B cell (primary cell): ENCODE data around the gene ARFGEF2. TPM values are rescaled to one million over a fixed set of nuclear protein-coding genes. Genes with fewer than 3 reads are reported as not detected.

ENCODE experiments used
- ATAC-seq: fragments of 200-7000 bp; cut with Tn5 transposase; one replicate; pipeline ENCODE4 v1.10.0; 2021; ENCODE audit warnings: low read depth, mild to moderate bottlenecking, moderate number of reproducible peaks, moderate library complexity
- CTCF ChIA-PET: fragments of 350-600 bp; sonication (Branson Sonifier 250); formaldehyde crosslinking; loops from one replicate; lab custom pipeline; 2021; ENCODE audit warnings: antibody characterized with exemption, inconsistent platforms; lab: Charles Lee
- POLR2A ChIA-PET: fragments of 350-600 bp; sonication (Branson Sonifier 250); formaldehyde crosslinking; loops from one replicate; lab custom pipeline; 2021; ENCODE audit warnings: antibody characterized with exemption; lab: Charles Lee
- DNase-seq: peaks from one replicate; pipeline ENCODE4 v3.0.0; 2013
- H2AFZ ChIP-seq: 2 replicates; pipeline ENCODE4 v1.6.1; 2012; ENCODE audit warnings: mild to moderate bottlenecking, low read depth, low read length; ENCODE audit not compliant: insufficient read depth, poor library complexity, severe bottlenecking
- H3K27ac ChIP-seq, 2 donors: 1 replicate in 1 of 2; 2 replicates in 1 of 2; pipeline ENCODE4 v1.5.1; 2012 to 2013; ENCODE audit warnings: low read length in 2 of 2, mild to moderate bottlenecking in 2 of 2, moderate library complexity in 1 of 2
- H3K27me3 ChIP-seq, 4 experiments: fragments of 200-600 bp in 1 of 4; sonication (generic) in 1 of 4; replicated peaks in 1 of 4; 1 replicate in 2 of 4; 2 replicates in 2 of 4; pipeline versions ENCODE4 v1.6.1 to v1.7.0; 2013 to 2016; ENCODE audit warnings: low read length in 3 of 4, mild to moderate bottlenecking in 2 of 4, mixed read lengths in 1 of 4, moderate library complexity in 1 of 4; ENCODE audit not compliant: insufficient read depth in 4 of 4, control insufficient read depth in 3 of 4; ENCODE audit errors: control extremely low read depth in 1 of 4
- H3K36me3 ChIP-seq, 2 experiments: replicated peaks in 1 of 2; 1 replicate in 1 of 2; 2 replicates in 1 of 2; pipeline versions ENCODE4 v1.6.1 to v1.7.1; 2013; ENCODE audit warnings: low read length in 1 of 2; ENCODE audit not compliant: insufficient read depth in 2 of 2, control insufficient read depth in 1 of 2; ENCODE audit errors: control extremely low read depth in 1 of 2, extremely low read depth in 1 of 2
- H3K4me1 ChIP-seq, 2 donors: fragments of 200-600 bp in 1 of 2; sonication (generic) in 1 of 2; 1 replicate in 1 of 2; 2 replicates in 1 of 2; pipeline versions ENCODE4 v1.5.1 to v1.6.1; 2013 to 2017; ENCODE audit warnings: low read length in 2 of 2; ENCODE audit not compliant: control insufficient read depth in 2 of 2, insufficient read depth in 2 of 2
- H3K4me2 ChIP-seq: replicated peaks from 2 replicates; pipeline ENCODE3; 2012; ENCODE audit warnings: mild to moderate bottlenecking, low read depth, low read length; ENCODE audit not compliant: poor library complexity, severe bottlenecking
- H3K4me3 ChIP-seq, 5 experiments: fragments of 200-600 bp in 1 of 5; sonication (generic) in 1 of 5; 1 replicate in 3 of 5; 2 replicates in 2 of 5; pipeline versions ENCODE4 v1.5.1 to v1.7.0; 2011 to 2016; ENCODE audit warnings: low read length in 4 of 5, mild to moderate bottlenecking in 4 of 5, low read depth in 2 of 5, control low read depth in 1 of 5, moderate library complexity in 1 of 5; ENCODE audit not compliant: insufficient read depth in 1 of 5; ENCODE audit errors: control extremely low read depth in 1 of 5, extremely low read depth in 1 of 5
- H3K79me2 ChIP-seq: fragments of 200-600 bp; sonication (generic); one replicate; pipeline ENCODE4 v1.6.0; 2016; ENCODE audit warnings: low read length; ENCODE audit not compliant: control insufficient read depth, insufficient read depth
- H3K9ac ChIP-seq: fragments of 200-600 bp; sonication (generic); 2 replicates; pipeline ENCODE4 v1.6.1; 2017; ENCODE audit warnings: mild to moderate bottlenecking, low read length, moderate library complexity
- H3K9me3 ChIP-seq, 3 donors: one replicate each; pipeline versions ENCODE4 v1.6.1 to v1.7.1; 2013; ENCODE audit warnings: low read length in 2 of 3; ENCODE audit not compliant: control insufficient read depth in 2 of 3, insufficient read depth in 1 of 3; ENCODE audit errors: control extremely low read depth in 1 of 3
- H4K20me1 ChIP-seq: 2 replicates; pipeline ENCODE4 v1.6.0; 2012; ENCODE audit warnings: mild to moderate bottlenecking, low read length; ENCODE audit not compliant: insufficient read depth, control insufficient read depth, poor library complexity, severe bottlenecking
- H3K27ac Mint-ChIP-seq: one replicate; pipeline ENCODE4 v1.8.0; 2021; ENCODE audit warnings: mixed read lengths
- H3K27me3 Mint-ChIP-seq: one replicate; pipeline ENCODE4 v1.8.0; 2021; ENCODE audit warnings: mixed read lengths
- H3K4me1 Mint-ChIP-seq: one replicate; pipeline ENCODE4 v1.8.0; 2021; ENCODE audit warnings: mixed read lengths
- H3K4me3 Mint-ChIP-seq: one replicate; pipeline ENCODE4 v1.8.0; 2021; ENCODE audit warnings: mixed read lengths
- H3K9me3 Mint-ChIP-seq: one replicate; pipeline ENCODE4 v1.8.0; 2022; ENCODE audit warnings: mixed read lengths; ENCODE audit not compliant: insufficient read depth
- EZH2 ChIP-seq: IDR thresholded peaks from 2 replicates; pipeline ENCODE4 v1.6.1; 2012; ENCODE audit warnings: borderline replicate concordance, low read depth, mild to moderate bottlenecking, moderate library complexity, low read length; ENCODE audit not compliant: insufficient read depth, poor library complexity, severe bottlenecking
- WGBS: methylation state at CpG from one replicate; pipeline ENCODE4 v1.1.5; 2013; ENCODE audit warnings: missing lambda C conversion rate; ENCODE audit not compliant: insufficient coverage; 5-methylcytosine and 5-hydroxymethylcytosine counted together
- intact Hi-C: fragments of 100-400 bp; cut with micrococcal nuclease; formaldehyde crosslinking; loops from one replicate; pipeline ENCODE4 v1.10.0; 2022
- polyA plus RNA-seq: library from polyadenylated mRNA; depleted of rRNA; stranded (reverse); fragments of >200 nt; gene quantifications from 2 replicates; pipeline ENCODE4 v1.2.3, GENCODE V29; 2012
- total RNA-seq, 2 donors: library from RNA; stranded (reverse); fragments of 120-200 nt in 1 of 2; gene quantifications; 1 replicate in 1 of 2; 2 replicates in 1 of 2; pipeline versions ENCODE4 v1.2.3 to v1.2.4, GENCODE V29; 2013 to 2022
- TF ChIP-seq, protein P1 (sequence below): fragments of 200-600 bp; IDR thresholded peaks from one replicate; pipeline ENCODE4 v1.8.0; 2022; ENCODE audit warnings: antibody characterized with exemption, mild to moderate bottlenecking

ARFGEF2 gene
- total and polyA plus RNA-seq, 2 donors (not counting 1 experiment from before 2014, with no cell fraction given), result 10.8 to 34.3 TPM

DNA sequence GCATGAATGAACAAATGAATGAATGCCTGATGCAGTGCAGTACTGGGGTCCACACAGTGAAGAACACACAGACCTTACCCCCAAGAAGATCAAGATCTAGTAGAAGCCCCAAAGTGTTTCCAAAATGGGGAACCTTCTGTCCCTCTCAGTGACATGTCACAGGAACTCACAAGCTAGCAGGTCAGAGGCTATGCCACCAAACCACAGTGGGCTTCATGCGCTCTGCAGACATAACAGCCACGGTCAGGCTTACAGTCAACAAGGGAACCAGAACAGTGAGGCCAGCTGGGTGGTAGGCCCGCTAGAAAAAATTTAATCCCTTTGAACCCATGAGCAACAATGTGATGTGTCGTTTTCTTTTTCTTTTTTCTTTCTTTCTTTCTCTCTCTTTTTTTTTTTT is 20.2 kb upstream of the ARFGEF2 start:
- H3K4me1 ChIP-seq, result peaks cover 16 to 20% of the 10 kb centered on the region in 2 donors
- H3K9ac ChIP-seq, result no peak overlapping the region
- H3K36me3 ChIP-seq, result no peaks in the 10 kb centered on the region
- H3K4me1 Mint-ChIP-seq, result peaks cover 26% of the 10 kb centered on the region
- no peak overlapping the region for H3K4me2 ChIP-seq
- no peak overlapping the region for H2AFZ ChIP-seq
- H3K27ac ChIP-seq, result no peak overlapping the region
- H3K27me3 ChIP-seq, result no peaks in the 10 kb centered on the region
- H3K27ac Mint-ChIP-seq, result no peak overlapping the region
- H3K27me3 Mint-ChIP-seq, result no peaks in the 10 kb centered on the region
- intact Hi-C loops, result no loop called here
- no peak overlapping the region for H3K4me3 ChIP-seq
- POLR2A ChIA-PET, result no interaction called here
- no peak for ATAC-seq
- no peaks in the 10 kb centered on the region for H3K9me3 Mint-ChIP-seq
- CTCF ChIA-PET, result interaction anchor here (1.4 kb wide), 1 partner anchor 244 kb away, joined by 8 read pairs; no protein-coding TSS in a partner anchor
- DNase-seq, result no peak
- no peaks in the 10 kb centered on the region for H3K9me3 ChIP-seq
- WGBS, result 22% methylated on average over 2 of the region's 4 CpGs
- H3K79me2 ChIP-seq, result peaks cover 4% of the 10 kb centered on the region
- no peaks in the 10 kb centered on the region for H4K20me1 ChIP-seq
- no peak overlapping the region for H3K4me3 Mint-ChIP-seq
- TF ChIP-seq, protein P1, sequence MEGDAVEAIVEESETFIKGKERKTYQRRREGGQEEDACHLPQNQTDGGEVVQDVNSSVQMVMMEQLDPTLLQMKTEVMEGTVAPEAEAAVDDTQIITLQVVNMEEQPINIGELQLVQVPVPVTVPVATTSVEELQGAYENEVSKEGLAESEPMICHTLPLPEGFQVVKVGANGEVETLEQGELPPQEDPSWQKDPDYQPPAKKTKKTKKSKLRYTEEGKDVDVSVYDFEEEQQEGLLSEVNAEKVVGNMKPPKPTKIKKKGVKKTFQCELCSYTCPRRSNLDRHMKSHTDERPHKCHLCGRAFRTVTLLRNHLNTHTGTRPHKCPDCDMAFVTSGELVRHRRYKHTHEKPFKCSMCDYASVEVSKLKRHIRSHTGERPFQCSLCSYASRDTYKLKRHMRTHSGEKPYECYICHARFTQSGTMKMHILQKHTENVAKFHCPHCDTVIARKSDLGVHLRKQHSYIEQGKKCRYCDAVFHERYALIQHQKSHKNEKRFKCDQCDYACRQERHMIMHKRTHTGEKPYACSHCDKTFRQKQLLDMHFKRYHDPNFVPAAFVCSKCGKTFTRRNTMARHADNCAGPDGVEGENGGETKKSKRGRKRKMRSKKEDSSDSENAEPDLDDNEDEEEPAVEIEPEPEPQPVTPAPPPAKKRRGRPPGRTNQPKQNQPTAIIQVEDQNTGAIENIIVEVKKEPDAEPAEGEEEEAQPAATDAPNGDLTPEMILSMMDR, result no peak
- TF ChIP-seq EZH2, result no peak

DNA sequence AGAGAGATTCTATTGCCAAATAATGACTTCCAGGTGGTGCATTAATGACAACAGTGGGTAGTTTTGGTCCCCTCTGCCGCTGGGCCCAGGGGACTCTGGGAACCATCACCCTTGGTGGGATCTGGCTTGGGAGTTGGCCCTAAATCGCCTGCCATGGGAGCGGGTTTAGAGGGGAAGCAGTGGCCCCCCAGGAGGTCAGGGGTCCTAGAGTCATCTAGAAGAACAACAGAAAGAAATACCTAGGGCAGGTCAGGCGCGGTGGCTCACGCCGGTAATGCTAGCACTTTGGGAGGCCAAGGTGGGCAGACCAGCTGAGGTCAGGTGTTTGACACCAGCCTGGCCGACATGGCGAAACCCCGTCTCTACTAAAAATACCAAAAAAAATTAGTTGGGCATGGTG is 17.8 kb upstream of the ARFGEF2 start:
- DNase-seq, result no peak
- 97% methylated on average over 10 of the region's 10 CpGs for WGBS
- H3K36me3 ChIP-seq, result no peaks in the 10 kb centered on the region
- no peaks in the 10 kb centered on the region for H3K27me3 ChIP-seq
- intact Hi-C loops, result no loop called here
- ChIA-PET POLR2A (interaction anchor here (0.7 kb wide), 1 partner anchor 34 kb away, joined by 4 read pairs; no protein-coding TSS in a partner anchor), CTCF (interaction anchor here (0.7 to 10.8 kb wide), 12 partner anchors 18 to 265 kb away, joined by 3 to 297 read pairs (median 6); partner anchors contain the start of gene ARFGEF2)
- peaks cover 15% of the 10 kb centered on the region for H3K4me1 Mint-ChIP-seq
- H3K4me1 ChIP-seq, result peaks cover 6 to 9% of the 10 kb centered on the region in 2 donors
- H3K4me3 ChIP-seq, result no peak overlapping the region
- no peaks in the 10 kb centered on the region for H3K27me3 Mint-ChIP-seq
- TF ChIP-seq, protein P1, result no peak
- no peak for TF ChIP-seq EZH2
- peaks cover under 1% of the 10 kb centered on the region for H3K9me3 Mint-ChIP-seq
- ATAC-seq, result no peak
- H3K27ac ChIP-seq, result no peak overlapping the region
- no peaks in the 10 kb centered on the region for H4K20me1 ChIP-seq
- no peak overlapping the region for H2AFZ ChIP-seq
- H3K27ac Mint-ChIP-seq, result no peak overlapping the region
- peaks cover 4% of the 10 kb centered on the region for H3K79me2 ChIP-seq
- H3K9me3 ChIP-seq, result no peaks in the 10 kb centered on the region
- H3K4me3 Mint-ChIP-seq, result no peak overlapping the region
- H3K9ac ChIP-seq, result no peak overlapping the region
- H3K4me2 ChIP-seq, result no peak overlapping the region
